DMS153 (cell line): ENCODE data around the gene GPBAR1.
"Not testable (repeated sequence)": the region's sequence is repeated elsewhere in the genome, so short reads cannot be mapped to it uniquely, and the experiment has no call there.

Experiments used
- DNase-seq: peaks from one replicate; lab custom pipeline; 2025; lab: John Stamatoyannopoulos, UW

Gene GPBAR1

GRCh38 chr2:218269900-218270720 lies 9.3 kb downstream of the GPBAR1 start, which contains the start of the genes AAMP and PNKD:
TSS of gene AAMP (minus strand) at chr2:218270137. CDS start at chr2:218270086, 51 bp downstream.
TSS of gene PNKD (plus strand) at chr2:218270519. CDS start at chr2:218270536, 17 bp downstream.
- DNase-seq, result peak; percentile 99

DNA sequence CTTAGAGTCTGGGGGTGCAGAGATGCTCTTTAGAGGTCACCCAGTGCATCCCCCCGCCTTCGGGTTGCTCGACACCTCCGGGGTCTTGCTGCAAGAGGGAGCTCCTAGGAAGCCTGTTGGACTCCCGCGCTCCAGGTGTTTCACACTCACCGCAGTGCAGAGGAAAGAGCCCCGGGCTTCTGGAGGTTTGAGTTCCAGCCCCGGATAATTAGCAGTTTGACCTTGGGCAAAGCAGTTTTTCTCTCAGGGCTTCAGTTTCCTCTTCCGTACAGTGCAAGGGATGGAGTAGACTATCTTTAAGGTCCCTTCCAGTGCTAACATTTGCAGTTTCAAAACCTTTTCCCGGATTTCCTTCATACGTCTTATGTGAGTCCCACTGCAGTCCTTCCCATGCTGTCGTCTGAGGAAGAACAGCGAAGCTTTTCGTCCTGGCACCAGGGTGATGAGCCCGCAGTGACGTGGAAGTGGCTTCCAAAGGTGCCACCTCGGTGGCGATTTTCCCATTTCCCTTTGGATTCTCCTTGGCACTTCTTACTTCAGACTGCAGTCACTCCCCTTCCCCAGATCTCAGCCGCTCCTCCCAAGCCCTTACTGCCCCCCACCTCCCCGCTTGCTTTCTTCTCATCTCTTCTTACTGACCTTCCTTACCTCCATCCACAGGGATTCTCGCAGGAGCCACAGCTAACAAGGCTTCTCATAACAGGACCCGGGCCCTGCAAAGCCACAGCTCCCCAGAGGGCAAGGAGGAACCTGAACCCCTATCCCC lies 10.1 kb downstream of the GPBAR1 start:
- DNase-seq, result no peak

- no peak for DNase-seq
These were observed 10.6 kb downstream of the GPBAR1 start for GRCh38 chr2:218271487-218271797.

DNA sequence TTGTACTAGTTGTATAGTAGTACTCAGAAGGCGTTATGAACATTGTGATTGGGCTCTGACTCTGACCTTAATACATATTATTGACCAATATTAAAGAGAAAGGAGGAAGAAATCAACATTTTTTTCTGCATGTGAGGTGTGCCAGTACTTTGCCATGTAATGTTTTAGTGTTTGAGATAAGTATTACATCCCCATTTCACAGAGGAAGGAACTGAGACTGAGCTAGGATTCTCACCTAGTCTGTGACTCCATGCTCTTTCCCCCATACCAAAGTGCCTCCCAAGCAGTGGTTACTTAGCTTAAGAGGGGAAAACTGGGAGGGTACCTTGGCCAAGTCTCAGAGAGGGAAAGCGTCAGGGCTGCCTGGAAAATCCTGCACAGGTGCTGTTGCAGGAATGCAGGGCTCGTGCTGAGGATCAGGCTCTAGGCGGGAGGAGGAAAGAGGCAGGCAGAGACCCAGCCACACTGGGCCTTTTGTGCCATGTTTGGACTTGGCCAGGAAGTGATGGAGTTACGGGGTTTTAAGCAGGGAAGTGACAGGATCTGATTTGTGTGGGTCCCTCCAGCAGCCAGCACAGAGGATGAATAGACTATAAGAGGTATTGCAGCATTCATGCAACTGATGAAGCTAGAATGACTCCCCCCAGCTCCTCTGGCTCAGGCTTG lies 11.2 kb downstream of the GPBAR1 start:
- no peak for DNase-seq

GRCh38 chr2:218272531-218273212 lies 11.9 kb downstream of the GPBAR1 start:
- peak; percentile 83 for DNase-seq

GRCh38 chr2:218273214-218273907 lies 12.5 kb downstream of the GPBAR1 start:
- not testable (repeated sequence) for DNase-seq

DNA sequence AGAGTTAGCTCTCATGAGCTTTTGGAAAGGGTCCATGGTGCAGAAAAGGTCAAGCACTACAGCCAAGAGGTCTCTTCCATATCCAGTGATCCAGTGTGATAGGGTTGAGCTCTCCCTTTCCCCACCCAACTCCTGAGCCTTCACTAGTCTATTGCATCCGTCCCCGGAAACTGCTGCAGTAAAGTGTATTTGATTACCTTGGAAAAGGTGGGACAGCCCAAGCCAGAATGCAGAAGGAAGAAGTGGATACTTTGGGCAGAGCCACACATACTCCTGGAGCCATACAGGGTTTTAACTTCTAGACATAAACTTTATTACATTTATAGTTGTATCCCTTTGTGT lies 13.1 kb downstream of the GPBAR1 start:
- DNase-seq, result no peak

DNA sequence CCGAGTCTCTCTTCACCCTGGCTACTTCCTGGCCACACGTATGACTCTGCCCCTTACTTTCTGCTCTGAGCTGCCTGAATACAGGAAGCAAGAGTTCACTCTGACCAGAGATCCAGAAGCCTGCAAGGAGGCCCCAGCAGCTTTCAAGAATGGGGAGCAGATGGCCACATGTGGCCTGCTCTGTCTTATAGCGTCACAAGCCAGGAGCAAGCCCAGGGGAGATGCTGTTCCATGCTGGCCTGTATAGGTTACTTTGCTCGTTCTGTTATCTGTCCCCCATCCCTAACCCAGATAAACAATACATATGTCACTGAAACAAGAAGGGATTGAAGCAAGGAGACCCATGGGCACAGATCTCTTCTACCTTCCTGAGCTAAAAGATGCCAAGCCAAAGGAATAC lies 13.8 kb downstream of the GPBAR1 start:
- DNase-seq, result no peak

DNA sequence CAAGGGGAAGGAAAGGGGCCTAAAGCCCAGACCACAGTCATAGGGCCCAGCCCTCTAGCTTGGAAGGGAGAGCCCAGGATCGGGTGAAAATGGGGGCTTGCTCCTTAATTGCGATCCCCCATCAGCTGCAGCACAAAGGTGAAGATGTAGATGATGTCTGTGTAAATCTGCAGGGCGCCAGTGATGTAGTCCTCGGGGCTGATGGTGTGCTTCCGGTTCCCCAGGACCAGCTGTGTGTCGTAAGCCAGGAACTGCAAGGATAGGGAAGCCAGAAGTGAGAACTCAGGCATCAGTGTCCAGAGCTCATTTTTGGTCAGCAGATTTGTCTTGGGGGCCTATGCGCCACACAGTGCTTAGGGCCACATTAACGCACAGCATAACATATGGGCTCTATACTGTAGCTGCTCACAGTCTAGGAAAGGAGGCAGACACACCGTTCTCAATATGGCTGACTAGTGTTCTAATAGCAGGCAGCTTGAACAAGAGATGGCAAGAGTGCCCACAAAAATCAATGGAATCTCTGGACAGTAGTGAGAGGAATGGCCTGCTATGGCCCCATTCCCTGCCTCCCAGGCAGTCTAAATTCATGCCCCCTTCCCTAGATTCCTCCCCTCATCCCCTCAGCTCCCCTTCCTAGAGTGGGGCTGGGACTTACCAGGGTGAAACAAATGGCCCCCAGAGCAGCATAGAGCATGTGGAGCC lies 14.7 kb downstream of the GPBAR1 start:
- DNase-seq, result no peak

DNA sequence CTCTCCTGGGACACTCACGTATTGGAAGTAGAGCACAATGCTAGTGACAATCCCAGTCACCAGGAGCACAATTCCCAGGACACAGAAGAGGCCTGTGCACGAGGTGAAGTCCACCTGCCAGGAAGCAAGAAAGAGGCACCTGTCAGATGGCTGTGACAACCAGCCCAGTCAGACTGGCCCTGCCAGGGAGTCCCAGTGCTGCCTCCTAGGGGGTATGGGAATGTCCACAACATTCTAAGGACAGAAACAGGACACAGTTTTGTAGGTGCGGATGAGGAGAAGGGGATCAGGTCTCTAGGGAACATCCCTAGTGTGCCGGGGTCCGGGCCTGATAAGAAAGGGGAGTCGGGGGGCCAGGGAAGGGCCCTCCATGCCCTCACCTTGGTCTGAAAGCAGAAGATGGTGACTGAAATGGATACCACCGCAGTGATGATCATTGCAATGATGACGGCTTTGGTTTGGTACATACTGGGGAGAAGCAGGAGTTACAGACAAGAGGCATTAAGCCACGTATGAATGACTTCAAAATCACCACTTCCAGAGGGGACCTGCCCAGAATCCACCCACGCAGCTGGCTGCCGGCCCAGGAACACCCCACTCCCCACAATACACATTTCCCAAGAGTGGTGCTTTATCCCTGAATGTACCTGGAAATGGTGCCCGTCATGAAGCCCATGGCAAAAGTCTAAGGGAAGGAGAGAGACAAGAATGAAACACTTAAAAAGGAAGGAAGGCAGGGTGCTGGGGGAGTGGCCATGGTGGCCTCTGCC lies 16.4 kb downstream of the GPBAR1 start:
- no peak for DNase-seq

- no peak for DNase-seq
These were observed 17.1 kb downstream of the GPBAR1 start for GRCh38 chr2:218277921-218278320.

DNA sequence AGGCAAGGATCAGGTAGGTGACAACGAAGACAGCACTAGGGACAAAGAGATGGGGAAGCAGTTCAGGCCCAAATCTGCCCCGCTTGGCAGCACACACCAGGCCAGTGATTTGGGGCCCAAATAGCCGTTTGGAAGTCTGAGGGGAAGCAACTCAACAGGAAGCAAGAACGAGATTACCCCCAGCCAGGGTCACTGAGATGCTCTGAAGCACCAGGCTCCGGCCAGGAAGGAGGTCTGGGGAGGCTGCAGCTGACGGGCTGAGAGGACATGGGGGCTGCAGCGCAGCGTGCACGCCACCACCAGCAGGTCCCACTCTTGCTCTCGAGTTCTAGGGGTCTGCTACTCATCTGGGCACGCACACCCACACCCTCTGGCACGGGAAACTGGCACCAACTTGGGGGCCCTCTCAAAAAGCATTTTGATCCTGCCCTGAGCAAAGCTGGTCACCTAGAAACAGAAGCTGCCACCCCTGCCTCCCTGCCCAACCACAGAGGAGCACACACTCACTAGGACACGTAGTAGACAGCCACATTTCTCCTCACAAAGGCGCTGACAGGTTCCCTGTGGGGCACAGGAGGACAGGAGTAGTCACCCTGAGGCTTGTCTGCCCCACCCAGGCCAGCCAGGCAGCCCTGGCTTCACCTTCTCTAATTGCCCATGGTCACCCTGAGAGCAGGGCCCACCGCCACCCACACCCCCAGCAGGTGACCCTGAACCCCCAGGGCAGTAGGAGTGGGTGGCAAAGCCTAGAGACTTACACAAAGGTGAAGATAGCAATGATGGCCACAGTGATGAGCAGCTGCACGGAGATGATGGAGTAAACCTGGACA lies 17.9 kb downstream of the GPBAR1 start:
- no peak for DNase-seq

- DNase-seq, result no peak
These were observed 19.6 kb downstream of the GPBAR1 start for GRCh38 chr2:218280260-218280870.

GRCh38 chr2:218281449-218281848 lies 20.6 kb downstream of the GPBAR1 start:
- no peak for DNase-seq

- DNase-seq, result no peak
These were observed 21.6 kb downstream of the GPBAR1 start for GRCh38 chr2:218282173-218282991.

GRCh38 chr2:218284106-218284811 lies 23.4 kb downstream of the GPBAR1 start:
- no peak for DNase-seq

DNA sequence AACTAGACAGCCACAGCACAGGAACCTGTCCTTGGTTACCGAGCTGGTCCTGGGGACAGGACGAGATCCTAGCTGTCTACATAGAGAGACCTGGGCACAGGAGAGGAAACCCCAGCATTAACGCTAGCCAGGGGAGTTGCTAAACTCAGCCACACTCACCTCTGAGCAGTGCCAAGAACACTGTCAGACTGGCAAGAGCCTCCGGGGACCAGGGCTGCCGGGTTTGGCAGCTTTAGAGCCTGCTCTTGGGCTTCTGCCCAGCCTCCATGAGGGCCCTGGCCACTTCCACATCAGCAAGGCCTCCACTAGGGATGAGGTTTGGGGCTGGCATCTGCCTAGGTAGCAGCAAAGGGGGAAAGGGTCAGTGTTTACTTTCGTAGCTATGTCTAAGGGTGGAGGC lies 24.8 kb downstream of the GPBAR1 start:
- DNase-seq, result no peak
